HG02970 (cell line): Measurements from ENCODE around the gene PMF1.
A peak's percentile ranks its signal among the peaks of the same experiment; 100 is the strongest.

Source experiments
- ATAC-seq: cut with Tn5 transposase; IDR thresholded peaks from one replicate; pipeline ENCODE4 v1.9.1; 2021; ENCODE audit warnings: mild to moderate bottlenecking, moderate library complexity, moderate number of reproducible peaks; ENCODE audit not compliant: unreplicated experiment, low FRiP score

PMF1 gene

DNA sequence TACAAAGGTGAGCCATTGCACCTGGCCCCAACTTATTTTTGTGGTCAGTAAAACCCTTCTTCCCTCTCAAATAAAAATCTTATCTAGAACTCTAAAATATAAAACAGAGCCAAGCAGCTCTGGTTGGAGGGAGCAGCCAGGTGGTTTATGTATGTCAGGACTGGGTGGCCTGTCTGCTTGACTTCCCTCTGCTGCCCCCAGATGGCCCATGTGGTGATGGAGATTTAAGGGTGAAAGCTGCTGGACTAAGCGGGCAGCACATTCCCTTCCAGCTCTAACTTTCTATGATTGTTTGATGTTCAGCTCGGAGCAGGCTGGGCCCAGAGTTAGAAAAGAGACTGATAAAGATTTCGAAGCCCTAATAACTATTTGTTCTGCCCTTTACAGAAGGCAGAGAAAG is 47.0 kb downstream of the PMF1 start:
- no peak for ATAC-seq

DNA sequence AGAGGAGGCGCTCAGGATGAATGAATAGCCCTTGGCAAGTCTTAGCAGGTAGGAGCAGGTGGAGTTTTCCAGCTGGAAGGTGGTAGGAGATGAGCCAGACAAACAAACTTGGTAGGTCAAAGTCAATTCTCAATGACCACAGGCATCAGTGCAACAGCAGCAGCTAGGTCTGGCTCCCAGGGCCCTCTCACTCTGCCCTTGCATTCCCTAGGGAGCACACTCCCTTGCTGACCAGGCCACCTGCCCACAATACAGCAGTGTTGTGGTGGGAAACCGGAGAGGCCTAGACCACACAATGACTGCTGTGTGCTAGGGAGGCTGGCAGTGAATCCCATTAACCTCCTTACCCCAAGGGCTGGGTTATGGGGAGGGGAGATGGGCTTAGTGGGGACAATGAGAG is 48.1 kb downstream of the PMF1 start:
- ATAC-seq, result no peak

DNA sequence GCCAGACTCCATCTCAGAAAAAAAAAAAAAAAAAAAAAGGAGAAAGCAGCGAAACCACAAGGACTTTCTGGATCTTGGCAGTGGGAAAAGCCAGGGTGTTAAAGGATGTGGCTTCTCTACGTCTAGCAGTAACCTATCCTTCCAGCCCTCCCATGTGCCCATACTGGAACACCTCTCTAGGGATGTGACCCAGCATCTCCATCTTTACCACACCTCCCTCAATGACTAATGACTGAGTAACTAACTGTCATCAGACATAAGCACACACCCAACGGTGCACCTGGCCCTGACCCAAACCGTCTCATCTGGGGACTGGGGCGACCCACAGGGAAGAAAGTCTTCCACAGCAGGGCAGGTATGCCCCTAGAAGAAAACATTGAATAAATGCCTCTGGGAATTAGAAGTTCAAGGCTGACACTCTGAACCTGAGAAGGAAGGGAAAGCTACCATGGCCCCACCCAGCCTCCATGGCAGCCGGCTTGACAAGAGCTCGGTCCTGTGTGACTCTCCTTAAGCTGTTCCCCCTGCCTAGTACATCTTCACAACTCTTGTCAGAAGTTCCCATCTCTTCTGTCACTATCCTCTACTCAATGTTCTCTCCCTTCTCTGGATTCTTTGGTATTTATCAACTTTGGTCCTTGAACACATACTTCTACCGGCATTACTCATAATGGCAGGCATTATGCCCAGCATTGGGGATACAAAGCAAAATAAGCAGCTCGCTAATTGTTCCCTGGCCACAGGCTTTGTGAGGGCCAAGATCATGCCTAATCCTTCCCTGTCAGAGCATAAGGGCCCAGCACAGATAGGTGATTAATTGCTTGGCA is 49.9 kb downstream of the PMF1 start:
- ATAC-seq, result no peak

DNA sequence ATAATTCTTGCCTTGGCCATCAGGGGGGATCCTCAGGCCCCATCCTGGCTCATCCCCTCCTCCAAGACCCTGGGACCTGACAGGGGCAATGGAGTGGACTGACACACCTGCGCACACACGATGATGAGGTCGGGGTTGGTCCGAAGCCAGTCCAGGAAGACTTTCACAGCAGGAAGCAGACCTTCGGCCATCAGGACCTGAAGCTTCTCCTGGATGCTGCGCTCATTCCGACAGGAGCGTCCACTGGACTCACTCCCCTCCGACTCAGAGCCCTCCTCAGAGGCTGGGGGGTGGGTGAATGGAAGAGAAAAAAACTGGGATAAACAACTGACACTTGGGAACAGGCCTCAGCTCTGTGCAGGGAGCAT is 50.5 kb downstream of the PMF1 start:
- ATAC-seq, result no peak

DNA sequence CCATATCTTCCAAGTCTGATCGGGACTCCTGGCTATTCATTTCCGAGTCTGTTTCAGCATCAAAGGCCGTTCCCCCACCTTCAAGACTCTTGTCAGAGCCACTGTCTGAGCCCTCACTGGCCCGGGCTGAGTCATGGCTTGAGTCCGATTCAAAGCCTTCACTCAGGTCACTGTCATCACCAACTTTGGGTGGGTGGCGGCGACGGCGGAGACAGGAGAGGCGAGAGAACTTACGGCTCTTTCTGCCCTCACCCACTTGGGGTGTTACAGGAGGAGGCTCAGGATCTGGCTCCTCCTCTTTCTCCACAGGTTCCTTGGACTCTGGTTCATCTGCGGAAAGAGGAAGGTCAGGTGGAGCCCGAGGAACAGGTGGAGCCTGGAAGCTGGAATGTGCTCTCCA is 53.2 kb downstream of the PMF1 start:
- ATAC-seq, result no peak

DNA sequence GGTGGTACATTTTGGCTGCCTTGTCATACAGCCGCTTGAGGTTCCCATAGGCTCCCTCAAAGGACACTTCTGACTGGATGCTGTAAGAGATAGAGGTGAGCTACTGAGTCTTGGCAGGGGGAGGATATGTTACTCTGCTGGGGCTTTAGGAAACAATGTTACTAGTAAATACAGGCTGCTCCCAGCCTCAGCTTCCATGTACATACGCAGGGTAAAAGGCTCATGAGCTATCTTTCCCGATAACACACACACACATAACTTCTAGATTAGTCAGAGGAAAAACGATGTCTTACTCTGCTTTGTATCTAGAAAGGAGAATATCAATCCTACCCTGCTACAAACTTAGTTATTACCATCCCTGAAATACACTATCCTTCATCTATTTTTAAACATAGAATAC is 55.5 kb downstream of the PMF1 start:
- no peak for ATAC-seq

DNA sequence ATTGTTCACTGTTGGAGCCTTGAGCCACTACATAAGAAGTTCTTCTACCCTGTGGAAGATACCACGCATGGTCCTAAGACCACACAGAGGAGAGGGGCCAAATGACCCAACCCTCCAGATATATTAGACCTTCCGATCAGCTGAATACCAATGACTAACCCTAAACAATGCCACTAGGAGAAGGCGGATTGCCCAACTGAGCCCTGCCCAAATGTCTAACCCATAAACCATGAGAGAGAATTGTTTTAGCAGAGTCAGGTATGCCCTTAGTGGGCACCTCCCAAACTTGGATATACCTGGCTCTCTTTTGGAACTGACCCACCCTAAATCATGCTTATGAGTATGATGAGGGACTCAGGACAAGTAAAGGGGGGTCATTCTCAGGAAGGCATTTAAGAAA is 57.5 kb downstream of the PMF1 start:
- no peak for ATAC-seq

DNA sequence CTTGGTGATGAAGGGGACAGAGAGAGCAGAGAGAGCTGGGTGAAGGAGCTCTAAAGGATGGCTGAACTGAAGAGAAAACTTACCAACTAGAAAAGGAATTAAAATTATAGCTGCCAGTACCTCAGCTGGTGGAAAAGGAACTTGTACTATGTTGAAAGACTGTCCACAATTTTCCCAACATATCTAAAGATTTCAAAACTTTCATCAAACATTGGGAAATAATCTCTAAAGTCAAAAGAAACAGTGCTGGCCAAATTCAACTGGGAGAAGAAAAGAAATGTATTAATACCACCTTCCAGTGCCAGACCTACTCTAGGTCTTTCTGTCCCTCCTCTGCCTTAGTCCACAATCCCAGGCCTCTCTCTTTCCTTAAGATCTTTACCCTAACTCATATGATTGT is 63.7 kb downstream of the PMF1 start:
- ATAC-seq, result no peak

DNA sequence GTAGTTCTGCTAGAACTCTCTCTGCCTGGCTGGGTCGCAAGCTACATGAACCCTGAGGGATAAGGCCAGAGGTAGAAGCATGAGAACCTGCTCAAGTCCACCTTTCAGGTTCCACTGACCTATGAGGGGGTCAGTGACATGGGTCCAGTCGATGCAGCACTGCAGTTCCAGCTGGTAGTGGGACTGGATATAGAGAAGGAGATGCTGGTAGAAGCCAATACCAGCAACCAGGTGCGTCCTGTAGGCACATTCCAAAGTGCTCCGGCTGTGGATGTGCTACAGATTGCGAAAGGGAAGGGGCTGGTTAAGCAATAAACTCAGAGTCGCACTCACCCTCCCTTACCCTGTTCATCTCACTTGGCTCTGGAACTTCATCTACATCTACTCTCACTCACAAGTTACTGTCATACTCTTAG is 64.2 kb downstream of the PMF1 start:
- ATAC-seq, result no peak

DNA sequence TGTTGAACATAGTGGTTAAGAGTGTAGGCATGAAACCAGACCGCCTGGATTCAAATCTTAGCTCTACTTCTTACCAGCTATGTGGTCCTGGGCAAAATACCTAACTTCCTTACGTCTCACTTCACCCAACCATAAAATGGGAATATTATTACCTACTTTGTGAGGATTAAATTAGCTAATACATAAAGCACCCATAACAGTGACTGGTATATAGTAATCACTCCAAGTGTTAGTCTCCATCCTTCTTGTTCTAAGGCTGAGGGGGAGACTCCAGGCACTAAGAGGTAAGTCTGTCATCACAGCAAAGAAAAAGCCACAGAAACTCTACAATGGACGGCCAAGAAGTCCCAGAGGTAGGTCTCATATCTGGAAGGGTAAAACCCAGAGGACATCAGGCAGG is 67.0 kb downstream of the PMF1 start:
- no peak for ATAC-seq

DNA sequence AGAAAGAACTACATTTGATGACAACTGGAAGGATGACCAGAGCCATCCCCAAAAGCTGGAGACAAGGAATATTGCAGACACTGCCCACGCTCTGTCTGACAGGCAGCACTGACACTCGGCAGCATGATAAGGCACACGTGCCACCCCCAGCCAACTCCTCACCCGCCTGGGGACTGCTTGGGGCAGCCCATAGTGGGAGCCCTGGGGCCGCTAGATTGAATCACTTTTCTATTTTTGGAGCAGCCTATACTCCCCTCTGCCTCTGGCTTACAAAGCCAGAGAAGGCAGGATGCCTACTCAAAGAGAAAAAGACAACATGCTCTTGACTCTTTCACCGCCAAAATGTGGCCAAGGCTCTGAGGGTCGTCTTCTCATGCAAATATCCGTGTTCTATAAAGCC is 68.5 kb downstream of the PMF1 start:
- ATAC-seq, result no peak

DNA sequence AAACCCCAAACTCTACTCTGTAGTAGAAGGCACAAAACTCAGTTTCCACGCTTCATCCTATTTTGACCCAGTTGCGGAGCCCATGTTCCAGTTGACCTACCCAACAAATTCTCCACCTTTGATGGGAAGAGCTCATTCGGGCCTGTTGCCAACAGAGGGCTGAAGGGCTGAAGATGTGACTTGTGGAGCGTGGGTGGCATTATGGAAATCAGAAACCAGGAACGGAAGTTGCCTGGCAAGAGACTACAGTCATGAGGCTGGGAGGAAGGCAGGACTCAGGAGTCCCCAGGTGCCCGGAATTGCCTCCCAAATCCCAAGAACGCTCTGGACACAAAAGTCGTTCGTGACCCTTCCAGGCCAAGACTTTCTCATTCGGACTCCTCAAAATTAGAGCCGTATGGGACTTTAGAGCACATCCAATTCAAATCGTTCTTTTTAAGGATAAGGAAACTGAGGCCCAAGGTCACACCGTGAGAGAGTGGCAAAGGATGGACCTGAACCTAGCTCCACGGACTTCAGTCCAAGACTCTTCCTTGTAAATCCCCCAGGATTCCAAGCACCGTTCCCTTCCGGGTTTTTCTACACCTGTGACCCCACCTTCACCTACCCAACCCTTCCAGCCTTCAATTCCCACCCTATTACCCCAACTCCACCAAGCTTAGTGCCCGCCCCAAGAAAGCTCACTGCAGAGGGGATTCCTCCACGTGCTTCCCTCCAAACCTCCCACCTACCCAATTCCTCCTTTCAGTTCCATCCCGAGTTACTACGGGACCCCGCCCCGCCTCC is 69.1 kb downstream of the PMF1 start:
- ATAC-seq, result peak; percentile 14

DNA sequence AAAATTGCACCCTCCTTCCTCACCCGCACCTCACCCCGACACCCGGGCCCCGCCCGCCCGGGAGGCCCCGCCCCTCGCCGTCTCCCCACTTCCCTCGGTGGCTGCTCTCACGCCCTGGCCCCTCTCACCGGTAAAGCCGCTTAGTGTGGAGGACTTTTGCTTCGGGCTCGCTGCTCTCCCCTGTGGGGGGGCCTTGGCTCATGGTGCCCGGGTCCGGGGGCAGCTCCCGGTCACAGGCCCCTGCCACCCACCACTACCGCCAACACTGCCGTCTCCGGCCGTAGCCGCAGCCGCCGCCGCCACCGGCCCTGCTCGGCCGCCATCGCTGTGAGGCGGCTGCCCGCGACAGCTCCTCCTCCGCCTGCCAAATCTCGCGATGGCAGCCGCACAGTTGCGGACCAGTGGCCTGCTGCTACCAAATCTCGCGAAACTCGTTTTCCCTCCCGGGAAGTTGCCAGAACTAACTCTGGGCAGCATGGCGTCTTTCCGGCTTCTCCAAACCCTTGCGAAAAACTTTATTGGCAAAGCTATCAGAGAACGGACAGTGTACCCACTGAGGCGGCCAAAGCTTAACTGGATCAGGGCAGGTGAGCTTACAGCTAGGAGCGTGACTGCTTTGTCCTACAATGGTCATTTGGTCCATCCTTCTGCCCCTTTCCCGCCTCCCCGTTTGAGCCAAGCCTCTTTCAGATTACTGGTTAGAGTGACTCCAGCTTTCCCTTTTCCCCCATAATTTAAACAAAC is 69.8 kb downstream of the PMF1 start, which contains the start of gene SMG5:
Gene SMG5 (minus strand): TSS at position 347 of the 744 bp plus-strand sequence. CDS start 145 bp downstream, at position 202.
- peak; percentile 72 for ATAC-seq

DNA sequence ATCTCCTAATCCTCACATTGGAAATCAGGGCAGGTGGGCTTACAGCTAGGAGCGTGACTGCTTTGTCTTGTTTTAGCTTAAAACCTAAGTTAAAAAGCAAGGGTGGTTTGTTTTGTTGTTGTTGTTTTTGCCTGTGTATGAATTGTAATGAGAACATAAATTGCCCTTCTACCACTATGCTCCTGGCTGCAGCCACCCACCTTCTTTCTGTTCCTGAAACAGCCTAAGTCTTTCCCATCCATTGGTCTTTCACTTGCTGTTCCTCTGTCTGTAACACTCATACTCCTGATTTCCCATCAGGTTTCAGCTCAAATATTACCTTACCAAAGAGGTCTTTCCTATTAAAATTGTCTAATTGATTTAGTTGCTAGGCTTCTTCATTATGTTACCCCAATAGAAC is 70.7 kb downstream of the PMF1 start:
- no peak for ATAC-seq

DNA sequence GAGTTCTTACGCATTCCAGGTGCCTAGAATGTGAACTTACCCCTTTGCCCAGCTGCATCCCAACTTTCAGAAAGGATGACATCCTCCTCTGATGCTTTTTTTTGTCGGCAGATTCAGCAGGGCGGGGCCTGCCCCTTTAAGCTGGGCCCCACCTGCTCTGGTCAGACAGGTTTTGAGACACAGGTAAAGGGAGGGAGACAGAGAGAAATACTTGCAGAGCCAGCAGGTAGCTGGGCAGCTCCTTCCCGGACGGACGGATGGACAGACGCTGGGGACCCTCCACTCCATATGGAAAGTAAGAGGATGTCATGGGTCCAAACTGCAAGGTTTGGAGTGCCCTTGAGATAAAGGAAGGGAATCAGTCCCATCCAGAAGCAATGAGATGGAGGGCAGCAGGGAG is 71.3 kb downstream of the PMF1 start, which contains the start of gene TMEM79:
Gene TMEM79 (plus strand): TSS at position 214 of the 400 bp plus-strand sequence. CDS start 902 bp downstream, outside the sequence.
- no peak for ATAC-seq

DNA sequence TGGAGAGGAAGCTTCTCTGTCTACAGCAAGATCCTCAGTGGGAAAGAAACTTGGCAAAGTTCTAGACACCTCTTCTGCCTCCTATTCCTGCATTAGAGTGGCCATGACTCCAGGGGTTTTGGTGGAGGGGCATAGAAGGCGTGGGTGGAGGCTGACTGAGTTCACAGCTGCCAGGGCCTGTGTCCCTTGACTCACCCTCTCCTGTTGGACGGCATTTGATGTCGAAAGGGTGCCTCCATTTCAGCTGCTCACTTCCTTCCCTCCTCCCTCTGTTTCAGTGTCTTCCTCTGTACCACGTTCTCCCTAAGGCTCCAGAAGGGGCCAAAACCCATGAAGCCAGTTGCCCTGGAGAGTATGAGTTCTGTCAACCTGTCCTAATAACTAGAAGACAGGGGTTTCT is 72.0 kb downstream of the PMF1 start:
- ATAC-seq, result no peak

DNA sequence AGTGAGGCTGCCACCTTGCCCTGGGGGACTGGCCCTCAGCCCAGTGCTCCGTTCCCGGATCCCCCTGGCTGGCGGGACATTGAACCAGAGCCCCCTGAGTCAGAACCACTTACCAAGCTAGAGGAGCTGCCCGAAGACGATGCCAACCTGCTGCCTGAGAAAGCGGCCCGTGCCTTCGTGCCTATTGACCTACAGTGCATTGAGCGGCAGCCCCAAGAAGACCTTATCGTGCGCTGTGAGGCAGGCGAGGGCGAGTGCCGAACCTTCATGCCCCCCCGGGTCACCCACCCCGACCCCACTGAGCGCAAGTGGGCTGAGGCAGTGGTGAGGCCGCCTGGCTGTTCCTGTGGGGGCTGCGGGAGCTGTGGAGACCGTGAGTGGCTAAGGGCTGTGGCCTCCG is 72.6 kb downstream of the PMF1 start:
- ATAC-seq, result no peak

DNA sequence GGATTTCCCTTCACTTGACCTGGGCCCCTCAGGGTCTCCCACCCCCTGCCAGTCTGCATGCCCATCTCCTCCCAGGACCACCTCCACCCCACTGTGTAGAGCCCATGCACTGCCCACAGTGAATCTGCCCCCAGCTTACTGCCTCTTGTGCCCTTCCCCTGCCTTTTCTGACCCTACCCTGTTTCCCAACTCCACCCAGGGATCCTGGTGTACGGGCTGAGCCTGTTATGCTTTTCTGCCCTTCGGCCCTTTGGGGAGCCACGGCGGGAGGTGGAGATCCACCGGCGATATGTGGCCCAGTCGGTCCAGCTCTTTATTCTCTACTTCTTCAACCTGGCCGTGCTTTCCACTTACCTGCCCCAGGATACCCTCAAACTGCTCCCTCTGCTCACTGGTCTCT is 73.3 kb downstream of the PMF1 start:
- no peak for ATAC-seq
